Measurements from ENCODE around the gene CREB3L2.
"Not testable (repeated sequence)": the region's sequence is repeated elsewhere in the genome, so short reads cannot be mapped to it uniquely, and the experiment has no call there.

CREB3L2 gene

GRCh38 chr7:137933270-137934017 lies 68.4 kb downstream of the CREB3L2 start:
- no peak for DNase-seq (ENCODE audit: low spot score)

GRCh38 chr7:137932881-137933269 lies 69.0 kb downstream of the CREB3L2 start:
- no peak for DNase-seq (ENCODE audit: low spot score)

- DNase-seq (ENCODE audit: low spot score) = no peak
These were observed 70.1 kb downstream of the CREB3L2 start for GRCh38 chr7:137931823-137932222.

- DNase-seq (ENCODE audit: low spot score) = no peak
These were observed 71.3 kb downstream of the CREB3L2 start for GRCh38 chr7:137930581-137930980.

GRCh38 chr7:137928626-137929025 lies 73.3 kb downstream of the CREB3L2 start:
- DNase-seq (ENCODE audit: low spot score) = no peak

GRCh38 chr7:137927386-137927785 lies 74.5 kb downstream of the CREB3L2 start:
- no peak for DNase-seq (ENCODE audit: low spot score)

GRCh38 chr7:137926206-137926605 lies 75.7 kb downstream of the CREB3L2 start:
- DNase-seq (ENCODE audit: low spot score) = not testable (repeated sequence)

- DNase-seq (ENCODE audit: low spot score) = no peak
These were observed 76.1 kb downstream of the CREB3L2 start for GRCh38 chr7:137925754-137926153.

GRCh38 chr7:137925091-137925490 lies 76.8 kb downstream of the CREB3L2 start:
- no peak for DNase-seq (ENCODE audit: low spot score)

- no peak for DNase-seq (ENCODE audit: low spot score)
These were observed 78.5 kb downstream of the CREB3L2 start for GRCh38 chr7:137923380-137923779.

- DNase-seq (ENCODE audit: low spot score) = no peak
These were observed 81.1 kb downstream of the CREB3L2 start for GRCh38 chr7:137920637-137921399.

- DNase-seq (ENCODE audit: low spot score) = no peak
These were observed 81.9 kb downstream of the CREB3L2 start for GRCh38 chr7:137919987-137920386.

- DNase-seq (ENCODE audit: low spot score) = no peak
These were observed 84.8 kb downstream of the CREB3L2 start for GRCh38 chr7:137916980-137917645.

GRCh38 chr7:137916564-137916963 lies 85.3 kb downstream of the CREB3L2 start:
- no peak for DNase-seq (ENCODE audit: low spot score)

GRCh38 chr7:137915266-137915665 lies 86.6 kb downstream of the CREB3L2 start:
- no peak for DNase-seq (ENCODE audit: low spot score)

- DNase-seq (ENCODE audit: low spot score) = no peak
These were observed 87.9 kb downstream of the CREB3L2 start for GRCh38 chr7:137913985-137914384.

- no peak for DNase-seq (ENCODE audit: low spot score)
These were observed 92.8 kb downstream of the CREB3L2 start for GRCh38 chr7:137909042-137909441.

- DNase-seq (ENCODE audit: low spot score) = no peak
These were observed 93.8 kb downstream of the CREB3L2 start for GRCh38 chr7:137908106-137908505.

GRCh38 chr7:137906636-137907035 lies 95.2 kb downstream of the CREB3L2 start:
- not testable (repeated sequence) for DNase-seq (ENCODE audit: low spot score)

- DNase-seq (ENCODE audit: low spot score) = peak; percentile 23
These were observed 97.1 kb downstream of the CREB3L2 start for GRCh38 chr7:137904833-137905232.

- DNase-seq (ENCODE audit: low spot score) = peak; percentile 92
These were observed 98.3 kb downstream of the CREB3L2 start for GRCh38 chr7:137903382-137904169.

- no peak for DNase-seq (ENCODE audit: low spot score)
These were observed 101.7 kb downstream of the CREB3L2 start for GRCh38 chr7:137900137-137900536.
